HG03066 (cell line): ENCODE measurements around the gene PCGF3.
"Not testable (repeated sequence)": the region's sequence is repeated elsewhere in the genome, so short reads cannot be mapped to it uniquely, and the experiment has no call there.

Source experiments
- ATAC-seq: cut with Tn5 transposase; IDR thresholded peaks from one replicate; pipeline ENCODE4 v1.9.1; 2021; ENCODE audit warnings: low read depth; ENCODE audit not compliant: unreplicated experiment

The PCGF3 gene

GRCh38 chr4:774419-775092 is 68.9 kb downstream of the PCGF3 start:
- ATAC-seq: not testable (repeated sequence)

- ATAC-seq: not testable (repeated sequence)
These were observed 69.9 kb downstream of the PCGF3 start for GRCh38 chr4:775485-775884.

GRCh38 chr4:776743-777441 is 71.3 kb downstream of the PCGF3 start:
- no peak for ATAC-seq

GRCh38 chr4:777520-778262 is 72.1 kb downstream of the PCGF3 start:
- ATAC-seq: no peak

GRCh38 chr4:779555-779954 is 73.9 kb downstream of the PCGF3 start:
- ATAC-seq: no peak

GRCh38 chr4:780255-780654 is 74.6 kb downstream of the PCGF3 start:
- ATAC-seq: not testable (repeated sequence)

GRCh38 chr4:780716-781492 is 75.3 kb downstream of the PCGF3 start:
- no peak for ATAC-seq

GRCh38 chr4:781493-782216 is 76.0 kb downstream of the PCGF3 start:
- ATAC-seq: peak; percentile 95

- no peak for ATAC-seq
These were observed 79.0 kb downstream of the PCGF3 start for GRCh38 chr4:784401-785331.

- no peak for ATAC-seq
These were observed 79.9 kb downstream of the PCGF3 start for GRCh38 chr4:785332-786073.

GRCh38 chr4:786074-786741 is 80.6 kb downstream of the PCGF3 start:
- no peak for ATAC-seq

- ATAC-seq: no peak
These were observed 81.2 kb downstream of the PCGF3 start for GRCh38 chr4:786861-787300.

- ATAC-seq: no peak
These were observed 81.9 kb downstream of the PCGF3 start for GRCh38 chr4:787561-787981.

- no peak for ATAC-seq
These were observed 82.5 kb downstream of the PCGF3 start for GRCh38 chr4:788006-788635.

GRCh38 chr4:788636-789297 is 83.1 kb downstream of the PCGF3 start:
- ATAC-seq: no peak

GRCh38 chr4:789571-790465 is 84.2 kb downstream of the PCGF3 start:
- ATAC-seq: no peak
